ENCODE measurements around the gene TMEM80. TPM values are rescaled to one million over a fixed set of nuclear protein-coding genes. Genes with fewer than 3 reads are reported as not detected.

Gene TMEM80
- total and polyA plus RNA-seq, 9 of the 15 experiments (the other 6 are each of a cell fraction or from before 2014, with no cell fraction given): 5.1 to 30.1 (median 12.4) TPM

DNA sequence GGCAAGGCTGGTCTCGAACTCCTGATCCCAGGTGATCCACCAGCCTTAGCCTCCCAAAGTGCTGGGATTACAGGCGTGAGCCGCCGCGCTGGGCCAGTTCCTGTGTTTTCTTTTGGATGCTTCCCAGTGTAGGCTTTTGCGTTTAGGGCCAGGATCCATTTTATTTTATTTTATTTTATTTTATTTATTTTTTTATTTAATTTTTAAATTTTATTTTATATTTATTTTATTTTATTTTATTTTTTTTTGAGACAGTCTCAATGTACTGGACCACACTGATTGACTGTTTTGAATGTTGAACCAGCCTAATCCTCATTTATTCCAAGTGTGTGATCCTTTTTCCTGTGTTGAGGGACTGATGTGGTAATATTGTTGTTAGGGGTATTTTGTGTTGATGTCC, 18.8 kb downstream of the TMEM80 start:
- intact Hi-C loops (cut with micrococcal nuclease): no loop called here
- 72% methylated on average over 6 of the region's 6 CpGs for WGBS (ENCODE audit: insufficient coverage, low coverage, missing lambda C conversion rate)
- Histone ChIP-seq H3K27me3 (ENCODE audit: control insufficient read depth in 2 of 2, insufficient read depth in 2 of 2, low read length in 2 of 2) (no peaks in the 10 kb centered on the region), H3K9me1 (ENCODE audit: control insufficient read depth, insufficient read depth, low read length) (no peaks in the 10 kb centered on the region), H3K9me3 (replicated peaks; ENCODE audit: control insufficient read depth, insufficient read depth, low read depth, low read length) (no peaks in the 10 kb centered on the region), H3K4me2 (ENCODE audit: insufficient read depth, low read length) (no peak overlapping the region), H3K79me2 (ENCODE audit: control insufficient read depth, insufficient read depth, low read length) (no peaks in the 10 kb centered on the region), H3K4me3 (no peak overlapping the region), H3K27ac (ENCODE audit: extremely low read depth, low read depth, low read length) (no peak overlapping the region), H2AFZ (ENCODE audit: low read depth, low read length) (no peak overlapping the region), H3K36me3 (ENCODE audit: control insufficient read depth, insufficient read depth, low read length) (no peaks in the 10 kb centered on the region), H3K4me1 (replicated peaks in 1 of 2; ENCODE audit: control insufficient read depth in 2 of 2, insufficient read depth in 2 of 2, low read length in 2 of 2) (peaks cover 0 to 31% of the 10 kb centered on the region in 2 experiments; a peak in 3 of 5 replicates), H3K9ac (ENCODE audit: insufficient read depth in 1 of 2, low read depth in 2 of 2, low read length in 2 of 2) (no peak overlapping the region), H4K20me1 (replicated peaks; ENCODE audit: control insufficient read depth, insufficient read depth, low read length) (no peaks in the 10 kb centered on the region)
- no peak for TF ChIP-seq GTF2F1 (IDR thresholded peaks at IDR 0.05; ENCODE audit: low read depth, low read length)
- TF ChIP-seq, protein P1, sequence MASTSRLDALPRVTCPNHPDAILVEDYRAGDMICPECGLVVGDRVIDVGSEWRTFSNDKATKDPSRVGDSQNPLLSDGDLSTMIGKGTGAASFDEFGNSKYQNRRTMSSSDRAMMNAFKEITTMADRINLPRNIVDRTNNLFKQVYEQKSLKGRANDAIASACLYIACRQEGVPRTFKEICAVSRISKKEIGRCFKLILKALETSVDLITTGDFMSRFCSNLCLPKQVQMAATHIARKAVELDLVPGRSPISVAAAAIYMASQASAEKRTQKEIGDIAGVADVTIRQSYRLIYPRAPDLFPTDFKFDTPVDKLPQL (IDR thresholded peaks at IDR 0.05; ENCODE audit: extremely low read depth, insufficient read length): no peak
- DNase-seq (ENCODE audit: extremely low read depth in 1 of 4, low spot score in 3 of 4) (no peak), FAIRE-seq (no peak), ATAC-seq (no peak)
- BruUV-seq (replicated peaks): no TSS peak
- ChIA-PET POLR2A (interaction anchor here (0.9 kb wide), 1 partner anchor 12 kb away, joined by 4 read pairs; no protein-coding TSS in a partner anchor), CTCF (ENCODE audit: low intra/inter-chr PET ratio) (no interaction called here)
- in situ Hi-C loops (cut with MboI): no loop called here

DNA sequence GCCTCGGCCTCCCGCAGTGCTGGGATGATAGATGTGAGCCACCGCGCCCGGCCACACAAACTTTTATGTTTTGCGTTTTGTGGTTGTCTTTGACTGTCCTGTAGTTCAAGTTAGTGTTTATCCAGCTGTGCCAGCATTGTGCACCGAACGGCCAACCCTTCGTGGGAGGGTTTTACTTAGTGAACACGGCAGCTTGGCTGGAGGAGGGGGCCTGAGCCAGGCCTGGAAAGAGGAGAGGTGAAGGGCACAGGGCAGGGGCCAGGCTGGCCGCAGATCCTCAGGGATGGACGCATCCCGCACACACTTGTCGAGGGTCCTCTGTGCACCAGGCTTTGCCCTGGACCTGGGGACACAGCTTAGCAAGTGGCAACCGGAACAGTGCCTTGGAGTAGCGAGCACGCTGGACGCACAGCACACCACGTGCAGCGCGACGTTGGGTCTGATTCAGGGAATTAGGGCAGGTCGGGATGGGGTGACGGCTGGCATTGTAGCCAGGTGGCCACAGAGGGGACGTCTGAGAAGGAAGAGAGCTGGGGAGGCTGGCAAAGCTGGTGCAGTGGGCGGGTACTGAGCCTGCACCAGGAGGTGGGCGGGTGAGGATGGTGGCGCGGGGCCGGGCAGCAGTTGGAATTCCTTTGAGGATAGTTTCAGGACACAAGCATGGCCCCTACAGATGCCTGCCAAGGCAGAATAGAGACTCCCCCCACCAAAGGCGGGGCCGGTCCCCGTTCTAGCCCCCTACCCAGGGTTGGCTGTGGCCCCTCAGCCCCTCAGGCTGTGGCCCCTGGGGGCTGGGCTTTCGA, 23.8 kb downstream of the TMEM80 start:
- H4K20me1 ChIP-seq (replicated peaks; ENCODE audit: control insufficient read depth, insufficient read depth, low read length): no peaks in the 10 kb centered on the region; the same call in 1 of the 2 replicates
- ChIA-PET CTCF (ENCODE audit: low intra/inter-chr PET ratio) (no interaction called here), POLR2A (no interaction called here)
- TF ChIP-seq, protein P2, sequence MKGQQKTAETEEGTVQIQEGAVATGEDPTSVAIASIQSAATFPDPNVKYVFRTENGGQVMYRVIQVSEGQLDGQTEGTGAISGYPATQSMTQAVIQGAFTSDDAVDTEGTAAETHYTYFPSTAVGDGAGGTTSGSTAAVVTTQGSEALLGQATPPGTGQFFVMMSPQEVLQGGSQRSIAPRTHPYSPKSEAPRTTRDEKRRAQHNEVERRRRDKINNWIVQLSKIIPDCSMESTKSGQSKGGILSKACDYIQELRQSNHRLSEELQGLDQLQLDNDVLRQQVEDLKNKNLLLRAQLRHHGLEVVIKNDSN (CRISPR knock-in tag; IDR thresholded peaks at IDR 0.05): peak; percentile 42; the same call in 1 of the 2 replicates
- TF ChIP-seq ETV1 (tag; conservative IDR thresholded peaks at IDR 0.05; ENCODE audit: low read depth) (no peak), MCM5 (IDR thresholded peaks at IDR 0.05; ENCODE audit: low read depth) (no peak), C11orf30 (IDR thresholded peaks at IDR 0.05; ENCODE audit: low read depth) (no peak), ZNF146 (CRISPR knock-in tag; IDR thresholded peaks at IDR 0.05; ENCODE audit: unreplicated experiment) (no peak)
- TF ChIP-seq, protein P3, sequence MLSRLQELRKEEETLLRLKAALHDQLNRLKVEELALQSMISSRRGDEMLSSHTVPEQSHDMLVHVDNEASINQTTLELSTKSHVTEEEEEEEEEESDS (CRISPR knock-in tag; IDR thresholded peaks at IDR 0.05): no peak
- TF ChIP-seq, protein P4, sequence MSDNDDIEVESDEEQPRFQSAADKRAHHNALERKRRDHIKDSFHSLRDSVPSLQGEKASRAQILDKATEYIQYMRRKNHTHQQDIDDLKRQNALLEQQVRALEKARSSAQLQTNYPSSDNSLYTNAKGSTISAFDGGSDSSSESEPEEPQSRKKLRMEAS (CRISPR knock-in tag; IDR thresholded peaks at IDR 0.05): peak; percentile 57
- no peak overlapping the region for H3K27ac ChIP-seq (ENCODE audit: extremely low read depth, low read depth, low read length)
- intact Hi-C loops (cut with micrococcal nuclease): no loop called here
- H3K27me3 ChIP-seq (ENCODE audit: control insufficient read depth in 2 of 2, insufficient read depth in 2 of 2, low read length in 2 of 2): no peaks in the 10 kb centered on the region; a peak in 1 of 5 replicates
- no peaks in the 10 kb centered on the region for H3K9me3 ChIP-seq (replicated peaks; ENCODE audit: control insufficient read depth, insufficient read depth, low read depth, low read length)
- no peaks in the 10 kb centered on the region for H3K9me1 ChIP-seq (ENCODE audit: control insufficient read depth, insufficient read depth, low read length)
- H3K4me2 ChIP-seq (ENCODE audit: insufficient read depth, low read length): no peak overlapping the region
- no peak overlapping the region for H3K4me3 ChIP-seq
- H3K36me3 ChIP-seq (ENCODE audit: control insufficient read depth, insufficient read depth, low read length): no peaks in the 10 kb centered on the region
- in situ Hi-C loops (cut with MboI): no loop called here
- H3K79me2 ChIP-seq (ENCODE audit: control insufficient read depth, insufficient read depth, low read length): no peaks in the 10 kb centered on the region
- WGBS (ENCODE audit: insufficient coverage, low coverage, missing lambda C conversion rate): 45% methylated on average over 29 of the region's 34 CpGs
- H2AFZ ChIP-seq (ENCODE audit: low read depth, low read length): no peak overlapping the region
- 0 out of 4 replicates have a peak overlapping the region, but pooled peaks of 1 of the 2 experiments have one; percentile 17 for H3K9ac ChIP-seq (ENCODE audit: insufficient read depth in 1 of 2, low read depth in 2 of 2, low read length in 2 of 2)
- no TSS peak for BruUV-seq (replicated peaks)
- ATAC-seq (no peak), DNase-seq (ENCODE audit: extremely low read depth in 1 of 4, low spot score in 3 of 4) (no peak), FAIRE-seq (no peak)
- H3K4me1 ChIP-seq (replicated peaks in 1 of 2; ENCODE audit: control insufficient read depth in 2 of 2, insufficient read depth in 2 of 2, low read length in 2 of 2): peaks cover under 1 to 47% of the 10 kb centered on the region in 2 experiments
